Stomach (tissue), 9 donors: ENCODE data around the gene SDR9C7. TPM values are rescaled to one million over a fixed set of nuclear protein-coding genes. Genes with fewer than 3 reads are reported as not detected.
"Not testable (repeated sequence)": the region's sequence is repeated elsewhere in the genome, so short reads cannot be mapped to it uniquely, and the experiment has no call there.

ENCODE experiments used
- DNase-seq, 2 donors: peaks; one replicate each; pipeline versions ENCODE4 v3.0.0 to v3.0.0-alpha.2; 2013 to 2019
- H3K27ac ChIP-seq, 5 donors: fragments of 200-600 bp in 4 of 5; sonication (generic) in 4 of 5; one replicate each; pipeline ENCODE4 v1.5.1; 2013 to 2019; ENCODE audit warnings: mild to moderate bottlenecking in 1 of 5, moderate library complexity in 1 of 5
- H3K27me3 ChIP-seq, 3 donors: fragments of 200-600 bp; sonication (generic); one replicate each; pipeline ENCODE4 v1.5.1; 2017 to 2019; ENCODE audit warnings: mixed run types in 1 of 3
- H3K36me3 ChIP-seq, 4 donors: fragments of 200-600 bp; sonication (generic); 1 replicate in 3 of 4; 2 replicates in 1 of 4; pipeline ENCODE4 v1.5.1; 2016 to 2019
- H3K4me1 ChIP-seq, 4 donors: fragments of 200-600 bp; sonication (generic); one replicate each; pipeline ENCODE4 v1.5.1; 2016 to 2019
- H3K4me3 ChIP-seq, 4 donors: fragments of 200-600 bp; sonication (generic) in 3 of 4; one replicate each; pipeline ENCODE4 v1.5.1; 2016 to 2019; ENCODE audit warnings: mild to moderate bottlenecking in 1 of 4
- H3K9me3 ChIP-seq, 4 donors: fragments of 200-600 bp; sonication (generic); one replicate each; pipeline ENCODE4 v1.5.1; 2016 to 2019
- CTCF ChIP-seq, 7 experiments: fragments of 450-650 bp in 4 of 7; fragments of 200-600 bp in 3 of 7; sonication (generic) in 3 of 7; IDR thresholded peaks; one replicate each; pipeline ENCODE4 v1.5.1; 2016 to 2019; ENCODE audit warnings: antibody characterized with exemption in 7 of 7, control low read depth in 2 of 7, mild to moderate bottlenecking in 1 of 7
- EP300 ChIP-seq: sonication (generic); formaldehyde crosslinking; IDR thresholded peaks from one replicate; pipeline ENCODE4 v1.6.1; 2017; ENCODE audit warnings: antibody characterized with exemption
- POLR2A ChIP-seq, 4 donors: fragments of 450-650 bp; IDR thresholded peaks; one replicate each; pipeline ENCODE4 v1.6.1; 2016; ENCODE audit warnings: antibody characterized with exemption in 4 of 4, control low read depth in 2 of 4, mild to moderate bottlenecking in 1 of 4, moderate library complexity in 1 of 4
- POLR2AphosphoS5 ChIP-seq, 3 donors: sonication (generic); formaldehyde crosslinking; IDR thresholded peaks; one replicate each; pipeline ENCODE4 v1.6.1; 2016; ENCODE audit warnings: antibody characterized with exemption in 3 of 3
- WGBS, 5 donors: extraction: QIAGEN DNeasy Blood & Tissue Kit in 3 of 5; methylation state at CpG; one replicate each; pipeline versions ENCODE4 v1.1.5 to v1.1.7; 2013 to 2018; 5-methylcytosine and 5-hydroxymethylcytosine counted together
- intact Hi-C: fragments of 100-400 bp; cut with DNase I; formaldehyde crosslinking; loops from one replicate; pipeline ENCODE4 v1.15.1; 2023; ENCODE audit warnings: low total_unique reads
- polyA plus RNA-seq, 3 donors: library from polyadenylated mRNA; stranded (reverse); fragments of 200-250 nt; gene quantifications; one replicate each; pipeline ENCODE4 v1.2.3, GENCODE V29; 2013
- total RNA-seq, 5 donors: library from RNA; depleted of rRNA; stranded (reverse); fragments of >200 nt; gene quantifications; one replicate each; pipeline versions ENCODE4 v1.1.0 to v1.2.3, GENCODE V29; 2014 to 2016
- donor health status: healthy with polysubstance abuse.
- donor health status: Bipolar disorder and iron deficiency.
- donor health status: healthy.

The SDR9C7 gene
- total and polyA plus RNA-seq, 8 donors: 0.50 TPM; not detected in 7

- 47 to 89% (median 58%) methylated on average over 1 of the region's 1 CpG for WGBS, 5 donors
- Histone ChIP-seq H3K4me3 (no peak overlapping the region), H3K27me3 (no peaks in the 10 kb centered on the region), H3K4me1 (no peaks in the 10 kb centered on the region), H3K9me3 (peaks cover 11 to 19% (median 17%) of the 10 kb centered on the region in 4 donors), H3K36me3 (no peaks in the 10 kb centered on the region), H3K27ac (no peak overlapping the region)
- intact Hi-C loops: no loop called here
- no peak for TF ChIP-seq POLR2A (IDR thresholded peaks at IDR 0.05)
- DNase-seq: no peak
These were observed 38.1 kb downstream of the SDR9C7 start for GRCh38 chr12:56896082-56896481.

GRCh38 chr12:56894698-56895368, 39.4 kb downstream of the SDR9C7 start:
- Histone ChIP-seq H3K9me3 (peaks cover 2 to 6% (median 4%) of the 10 kb centered on the region in 4 donors), H3K27ac (no peak overlapping the region), H3K27me3 (no peaks in the 10 kb centered on the region), H3K4me1 (no peaks in the 10 kb centered on the region), H3K36me3 (no peaks in the 10 kb centered on the region), H3K4me3 (no peak overlapping the region)
- 35 to 57% (median 44%) methylated on average over 5 of the region's 5 CpGs for WGBS, 5 donors
- TF ChIP-seq CTCF (IDR thresholded peaks at IDR 0.05): no peak
- TF ChIP-seq EP300: no peak
- TF ChIP-seq POLR2AphosphoS5 (IDR thresholded peaks at IDR 0.05): no peak
- no peak for TF ChIP-seq POLR2A (IDR thresholded peaks at IDR 0.05)
- DNase-seq: no peak
- intact Hi-C loops: no loop called here

DNA sequence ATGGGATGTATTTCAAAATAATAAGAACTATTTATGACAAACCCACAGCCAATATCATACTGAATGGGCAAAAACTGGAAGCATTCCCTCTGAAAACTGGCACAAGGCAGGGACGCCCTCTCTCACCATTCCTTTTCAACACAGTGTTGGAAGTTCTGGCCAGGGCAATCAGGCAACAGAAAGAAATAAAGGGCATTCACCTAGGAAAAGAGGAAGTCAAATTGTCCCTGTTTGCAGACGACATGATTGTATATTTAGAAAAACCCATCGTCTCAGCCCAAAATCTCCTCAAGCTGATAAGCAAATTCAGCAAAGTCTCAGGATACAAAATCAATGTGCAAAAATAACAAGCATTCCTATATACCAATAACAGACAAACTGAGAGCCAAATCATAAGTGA, 42.3 kb downstream of the SDR9C7 start:
- H3K36me3 ChIP-seq, intact Hi-C loops, H3K9me3 ChIP-seq, DNase-seq, H3K27me3 ChIP-seq, H3K4me1 ChIP-seq, H3K4me3 ChIP-seq, H3K27ac ChIP-seq: not testable (repeated sequence)
- WGBS, 5 donors: 69 to 86% (median 74%) methylated on average over 3 of the region's 3 CpGs

GRCh38 chr12:56886319-56886718, 47.9 kb downstream of the SDR9C7 start:
- no peak overlapping the region for H3K27ac ChIP-seq
- H3K36me3 ChIP-seq: no peaks in the 10 kb centered on the region
- WGBS, 5 donors: 30 to 75% (median 38%) methylated on average over 1 to 3 of the region's 3 CpGs
- intact Hi-C loops: no loop called here
- no peak overlapping the region for H3K4me3 ChIP-seq
- no peaks in the 10 kb centered on the region for H3K27me3 ChIP-seq
- TF ChIP-seq POLR2AphosphoS5 (IDR thresholded peaks at IDR 0.05) (no peak), CTCF (IDR thresholded peaks at IDR 0.05) (no peak), EP300 (no peak), POLR2A (IDR thresholded peaks at IDR 0.05) (no peak)
- no peaks in the 10 kb centered on the region for H3K4me1 ChIP-seq
- H3K9me3 ChIP-seq: peaks cover 0 to 40% (median 19%) of the 10 kb centered on the region in 4 donors
- no peak for DNase-seq

GRCh38 chr12:56885316-56885715, 48.9 kb downstream of the SDR9C7 start:
- WGBS, 5 donors: 70 to 91% (median 81%) methylated on average over 1 of the region's 1 CpG
- TF ChIP-seq POLR2A (IDR thresholded peaks at IDR 0.05) (no peak), CTCF (IDR thresholded peaks at IDR 0.05) (no peak), POLR2AphosphoS5 (IDR thresholded peaks at IDR 0.05) (no peak), EP300 (no peak)

More at GRCh38 chr12:56885316-56885715, 48.9 kb downstream of the SDR9C7 start:
- no peak overlapping the region for H3K27ac ChIP-seq
- H3K36me3 ChIP-seq: no peaks in the 10 kb centered on the region
- peaks cover 0 to 41% (median 20%) of the 10 kb centered on the region in 4 donors for H3K9me3 ChIP-seq
- no peaks in the 10 kb centered on the region for H3K4me1 ChIP-seq
- no peak overlapping the region for H3K4me3 ChIP-seq
- intact Hi-C loops: no loop called here
- no peaks in the 10 kb centered on the region for H3K27me3 ChIP-seq
- no peak for DNase-seq
